CD4-positive, alpha-beta T cell treated with Interleukin-6 for 4 hours (primary cell): Measurements from ENCODE around the gene ARSA.
"Not testable (repeated sequence)": the region's sequence is repeated elsewhere in the genome, so short reads cannot be mapped to it uniquely, and the experiment has no call there.

Experiments
- DNase-seq: peaks from one replicate; pipeline ENCODE4 v3.0.0-alpha.2; 2020; ENCODE audit warnings: mixed read lengths

ARSA gene

GRCh38 chr22:50620593-50621355 is 7.2 kb downstream of the ARSA start:
- DNase-seq = peak; percentile 66

GRCh38 chr22:50614296-50614695 is 13.7 kb downstream of the ARSA start:
- not testable (repeated sequence) for DNase-seq

DNA sequence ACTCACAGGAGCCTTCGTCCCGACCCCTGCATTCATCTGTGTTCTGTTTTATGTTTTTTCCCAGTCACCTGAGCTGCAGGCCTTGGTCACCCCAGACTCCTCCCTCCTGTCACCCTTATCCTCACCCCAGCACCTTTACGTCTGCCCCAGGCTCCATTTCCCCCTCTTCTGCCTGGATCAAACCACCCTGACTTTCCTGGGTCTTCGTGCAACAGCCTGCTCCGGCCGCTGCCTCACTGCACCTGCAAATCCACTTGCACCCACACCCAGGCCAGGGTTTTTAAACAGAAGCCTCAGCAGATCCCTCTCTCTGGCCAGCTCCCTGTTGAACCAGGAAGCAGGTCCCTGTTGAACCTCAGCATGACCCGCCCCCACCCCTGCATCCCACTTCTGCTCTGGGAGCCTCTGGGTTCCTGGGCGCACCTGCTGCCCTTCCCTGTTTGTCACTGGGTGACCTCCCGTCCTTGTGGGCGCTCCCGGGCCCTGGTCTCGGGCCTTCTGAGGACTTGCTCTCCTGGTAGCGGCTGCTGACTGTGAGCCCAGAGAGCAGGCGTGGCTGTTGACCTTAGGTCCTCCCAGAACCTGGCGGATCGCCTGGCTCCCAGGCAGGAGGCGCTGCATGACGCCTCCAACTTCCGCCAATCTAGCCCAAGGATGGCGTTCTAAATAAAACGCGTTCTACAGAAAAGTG is 14.5 kb downstream of the ARSA start:
- DNase-seq = no peak

- DNase-seq = no peak
Observed at GRCh38 chr22:50612528-50613221, 15.3 kb downstream of the ARSA start.

DNA sequence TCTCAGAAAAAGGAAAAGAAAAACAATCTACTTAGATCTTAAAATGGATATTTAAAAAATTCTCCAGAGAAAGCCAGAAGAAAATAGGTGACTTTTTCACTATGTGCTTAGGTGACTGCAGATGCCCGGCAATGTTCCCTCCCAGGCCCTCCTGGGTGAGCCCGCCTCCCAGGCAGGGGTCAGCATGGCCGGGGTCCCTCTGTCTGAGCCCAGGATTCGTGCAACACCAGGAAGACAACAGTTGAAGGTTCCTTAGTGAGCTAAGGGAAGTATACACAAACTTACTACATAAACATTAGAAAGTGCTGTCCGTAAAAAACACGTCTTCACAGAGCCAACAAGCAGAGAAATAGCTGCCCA is 15.8 kb downstream of the ARSA start:
- no peak for DNase-seq

- no peak for DNase-seq
Observed at GRCh38 chr22:50611341-50612060, 16.5 kb downstream of the ARSA start.

DNA sequence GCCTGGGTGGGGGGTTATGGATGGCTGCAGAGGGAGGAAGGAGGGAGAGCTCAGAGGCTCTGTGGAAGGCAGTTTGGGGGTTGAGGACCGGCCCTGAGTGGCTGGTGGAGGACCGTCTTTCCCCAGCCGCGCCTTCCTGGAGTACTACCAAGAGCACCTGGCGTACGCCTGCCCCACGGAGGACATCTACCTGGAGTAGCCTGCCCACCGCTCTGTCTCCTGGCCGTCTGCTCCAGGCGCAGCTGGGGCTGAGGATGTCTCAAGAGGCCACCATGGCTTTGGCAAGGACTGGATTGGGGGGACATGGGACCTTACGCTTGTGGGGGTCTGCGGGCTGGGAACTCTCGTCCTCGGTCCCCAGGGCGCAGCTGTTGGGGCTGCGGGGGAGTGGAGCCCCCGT is 17.4 kb downstream of the ARSA start:
- DNase-seq = no peak

GRCh38 chr22:50610041-50610451 is 17.9 kb downstream of the ARSA start:
- DNase-seq = no peak

DNA sequence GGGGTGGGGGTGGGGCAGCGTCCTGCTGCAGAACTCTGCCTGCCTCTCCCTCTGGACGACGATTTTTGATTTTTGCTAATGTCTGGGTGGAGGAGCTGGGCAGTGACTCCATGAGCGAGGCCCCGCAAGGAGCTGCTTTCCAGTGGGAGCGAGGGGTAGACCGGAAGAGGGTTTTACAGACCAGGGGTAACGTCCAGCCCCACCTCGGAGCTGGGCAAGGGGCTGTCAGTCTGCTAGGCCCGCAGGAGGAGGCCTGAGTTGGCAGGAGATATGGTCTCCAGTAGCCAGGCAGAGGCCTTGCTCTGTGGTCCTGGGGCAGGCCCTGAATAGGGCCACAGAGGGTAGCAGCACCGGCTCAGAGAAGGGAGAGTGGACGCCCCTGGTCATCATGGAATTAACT is 18.4 kb downstream of the ARSA start:
- no peak for DNase-seq

DNA sequence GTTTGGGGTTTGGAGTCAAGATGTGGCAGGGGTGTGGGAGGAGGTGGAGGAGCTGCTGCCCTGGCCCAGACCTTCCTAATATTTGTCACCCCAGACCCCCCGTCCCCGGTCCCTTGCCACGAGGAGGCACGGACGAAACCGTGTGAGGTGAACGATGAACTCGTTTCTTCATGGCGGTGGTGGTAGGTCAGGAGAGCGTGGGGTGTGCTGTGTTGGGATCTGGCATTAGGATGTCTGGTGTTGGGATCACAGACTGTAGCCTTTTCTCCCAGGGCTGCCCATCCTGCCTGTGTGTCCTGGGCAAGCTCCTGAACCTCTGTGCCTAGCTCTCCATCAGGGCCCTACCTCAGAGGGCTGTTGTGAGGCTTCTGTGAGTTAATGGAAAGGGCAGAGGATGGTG is 19.0 kb downstream of the ARSA start:
- no peak for DNase-seq

DNA sequence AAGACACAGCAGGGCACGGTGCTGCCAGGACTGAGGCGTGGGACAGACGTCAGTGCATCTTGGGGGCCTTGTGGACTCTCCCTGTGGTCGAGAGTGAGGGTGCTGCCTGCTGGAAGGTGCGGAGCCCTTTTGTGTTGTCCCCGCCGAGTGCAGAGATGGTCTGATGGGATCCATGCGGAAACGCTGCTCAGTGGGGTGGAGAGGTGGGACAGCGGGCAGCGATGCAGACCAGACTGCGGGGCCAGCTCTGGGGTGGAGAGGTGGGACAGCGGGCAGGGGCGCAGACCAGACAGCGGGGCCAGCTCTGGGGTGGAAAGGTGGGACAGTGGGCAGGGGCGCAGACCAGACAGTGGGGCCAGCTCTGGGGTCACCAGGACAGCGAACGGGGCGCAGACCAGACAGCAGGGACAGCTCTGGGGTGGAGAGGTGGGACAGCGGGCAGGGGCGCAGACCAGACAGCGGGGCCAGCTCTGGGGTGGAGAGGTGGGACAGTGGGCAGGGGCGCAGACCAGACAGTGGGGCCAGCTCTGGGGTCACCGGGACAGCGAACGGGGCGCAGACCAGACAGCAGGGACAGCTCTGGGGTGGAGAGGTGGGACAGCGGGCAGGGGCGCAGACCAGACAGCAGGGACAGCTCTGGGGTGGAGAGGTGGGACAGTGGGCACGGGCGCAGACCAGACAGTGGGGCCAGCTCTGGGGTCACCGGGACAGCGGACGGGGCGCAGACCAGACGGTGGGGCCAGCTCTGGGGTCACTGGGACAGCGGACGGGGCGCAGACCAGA is 19.7 kb downstream of the ARSA start:
- not testable (repeated sequence) for DNase-seq

- no peak for DNase-seq
Observed at GRCh38 chr22:50607659-50608020, 20.3 kb downstream of the ARSA start.

GRCh38 chr22:50606946-50607658 is 20.9 kb downstream of the ARSA start:
- DNase-seq = no peak

- peak; percentile 18 for DNase-seq
Observed at GRCh38 chr22:50606165-50606945, 21.6 kb downstream of the ARSA start.

DNA sequence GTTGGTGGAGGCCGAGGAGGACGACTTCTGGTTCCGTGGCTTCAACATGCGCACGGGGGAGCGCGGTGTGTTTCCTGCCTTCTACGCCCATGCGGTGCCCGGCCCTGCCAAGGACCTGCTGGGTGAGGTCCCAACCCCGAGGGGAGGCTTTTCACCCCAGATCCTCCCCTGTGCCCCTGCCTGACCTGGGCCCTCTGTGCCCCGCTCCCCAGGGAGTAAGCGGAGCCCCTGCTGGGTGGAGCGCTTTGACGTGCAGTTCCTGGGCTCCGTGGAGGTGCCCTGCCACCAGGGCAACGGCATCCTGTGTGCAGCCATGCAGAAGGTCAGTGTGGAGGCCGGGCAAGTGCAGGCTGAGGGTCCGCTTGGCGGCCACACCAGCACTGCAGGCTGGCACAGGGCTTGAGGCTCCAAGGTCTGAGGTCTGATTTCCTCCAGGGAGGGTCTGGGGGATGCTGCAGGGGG is 22.3 kb downstream of the ARSA start:
- DNase-seq = no peak

- no peak for DNase-seq
Observed at GRCh38 chr22:50605002-50605612, 22.8 kb downstream of the ARSA start.

- DNase-seq = no peak
Observed at GRCh38 chr22:50604256-50605001, 23.5 kb downstream of the ARSA start.

DNA sequence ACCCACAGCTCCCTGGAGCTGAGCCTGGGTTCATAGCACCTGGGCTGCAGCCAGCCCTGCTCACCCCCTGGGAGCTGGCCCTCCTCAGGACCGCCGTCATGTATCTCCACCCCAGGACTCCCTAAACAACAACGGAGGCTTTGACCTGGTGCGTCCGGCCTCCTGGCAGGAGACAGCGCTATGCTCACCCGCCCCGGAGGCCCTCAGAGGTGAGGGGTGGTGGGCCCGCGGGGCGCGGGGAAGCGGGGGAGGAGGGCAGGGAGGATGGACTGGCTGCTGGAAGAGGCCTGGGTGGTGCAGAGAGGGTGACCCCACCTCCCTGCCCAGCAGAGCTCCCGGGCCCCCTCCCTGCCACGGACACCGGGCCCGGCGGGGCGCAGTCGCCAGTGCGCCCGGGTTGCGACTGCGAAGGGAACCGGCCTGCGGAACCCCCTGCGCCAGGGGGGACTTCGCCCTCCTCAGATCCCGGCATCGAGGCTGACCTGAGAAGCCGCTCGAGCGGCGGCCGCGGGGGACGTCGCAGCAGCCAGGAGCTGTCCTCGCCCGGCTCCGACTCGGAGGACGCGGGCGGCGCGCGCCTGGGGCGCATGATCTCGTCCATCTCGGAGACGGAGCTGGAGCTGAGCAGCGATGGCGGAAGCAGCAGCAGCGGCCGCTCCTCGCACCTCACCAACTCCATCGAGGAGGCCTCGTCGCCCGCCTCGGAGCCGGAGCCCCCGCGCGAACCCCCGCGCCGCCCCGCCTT is 24.3 kb downstream of the ARSA start:
- no peak for DNase-seq

DNA sequence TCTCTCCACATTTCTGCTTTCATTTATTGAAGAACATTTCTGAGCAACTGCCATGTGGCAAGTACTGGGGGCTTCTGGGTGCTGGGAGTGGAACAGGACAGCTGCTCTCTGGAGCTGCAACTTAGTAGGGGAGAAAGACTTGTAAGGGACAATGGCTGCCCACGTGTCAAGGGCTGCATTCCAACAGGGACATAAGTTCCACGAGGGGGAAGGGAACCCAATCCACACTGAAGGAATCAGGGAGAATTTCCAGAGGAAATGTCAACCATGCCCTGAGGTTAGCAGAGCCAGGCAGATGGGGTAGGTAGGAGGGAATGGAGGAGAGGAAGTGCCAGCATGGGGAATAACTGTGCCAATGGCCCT is 25.6 kb downstream of the ARSA start:
- no peak for DNase-seq
